HG02678 (cell line): ENCODE measurements around the gene IFNL1.
"Not testable (repeated sequence)": the region's sequence is repeated elsewhere in the genome, so short reads cannot be mapped to it uniquely, and the experiment has no call there.

Source experiments
- ATAC-seq: cut with Tn5 transposase; IDR thresholded peaks from one replicate; pipeline ENCODE4 v1.9.1; 2021; ENCODE audit warnings: mild to moderate bottlenecking, moderate library complexity; ENCODE audit not compliant: unreplicated experiment

IFNL1 gene

GRCh38 chr19:39308531-39309304, 12.5 kb downstream of the IFNL1 start:
- ATAC-seq = no peak

- ATAC-seq = not testable (repeated sequence)
These were observed 13.1 kb downstream of the IFNL1 start for GRCh38 chr19:39309305-39309670.

- no peak for ATAC-seq
These were observed 14.5 kb downstream of the IFNL1 start for GRCh38 chr19:39310558-39311311.

GRCh38 chr19:39314016-39314728, 18.0 kb downstream of the IFNL1 start:
- ATAC-seq = no peak

- no peak for ATAC-seq
These were observed 19.7 kb downstream of the IFNL1 start for GRCh38 chr19:39315933-39316332.

GRCh38 chr19:39316627-39317321, 20.6 kb downstream of the IFNL1 start:
- no peak for ATAC-seq

- no peak for ATAC-seq
These were observed 21.3 kb downstream of the IFNL1 start for GRCh38 chr19:39317476-39317875.

- ATAC-seq = no peak
These were observed 21.9 kb downstream of the IFNL1 start for GRCh38 chr19:39318071-39318470.

- no peak for ATAC-seq
These were observed 22.5 kb downstream of the IFNL1 start for GRCh38 chr19:39318690-39319089.

- no peak for ATAC-seq
These were observed 23.1 kb downstream of the IFNL1 start for GRCh38 chr19:39319098-39319891.

- no peak for ATAC-seq
These were observed 23.7 kb downstream of the IFNL1 start for GRCh38 chr19:39319892-39320248.

- ATAC-seq = no peak
These were observed 25.1 kb downstream of the IFNL1 start for GRCh38 chr19:39321117-39321831.

- ATAC-seq = no peak
These were observed 25.6 kb downstream of the IFNL1 start for GRCh38 chr19:39321832-39322176.

GRCh38 chr19:39324242-39324842, 28.1 kb downstream of the IFNL1 start:
- no peak for ATAC-seq

GRCh38 chr19:39325778-39326665, 29.8 kb downstream of the IFNL1 start:
- no peak for ATAC-seq

GRCh38 chr19:39327363-39328045, 31.3 kb downstream of the IFNL1 start:
- no peak for ATAC-seq

- no peak for ATAC-seq
These were observed 32.0 kb downstream of the IFNL1 start for GRCh38 chr19:39328046-39328705.
